Astrocyte of the cerebellum (primary cell): ENCODE measurements around the gene BSN.
A peak's percentile ranks its signal among the peaks of the same experiment; 100 is the strongest.
"Not testable (repeated sequence)": the region's sequence is repeated elsewhere in the genome, so short reads cannot be mapped to it uniquely, and the experiment has no call there.

Experiments used
- DNase-seq: peaks from one replicate; pipeline ENCODE4 v3.0.0-alpha.2; 2011; ENCODE audit warnings: low read depth
- H3K4me3 ChIP-seq: 2 replicates; pipeline ENCODE4 v1.5.1; 2011; ENCODE audit warnings: mild to moderate bottlenecking, low read depth, low read length, moderate library complexity
- in situ Hi-C: cut with HindIII; loops from 2 replicates; pipeline ENCODE4 v1.10.0; 2017; ENCODE audit warnings: low sequenced_read_pairs
- TF ChIP-seq, protein P1 (sequence below): IDR thresholded peaks from 2 replicates; pipeline ENCODE4 v1.5.1; 2012; ENCODE audit warnings: low read length, low read depth, moderate library complexity, mild to moderate bottlenecking; ENCODE audit errors: missing control alignments

The BSN gene

DNA sequence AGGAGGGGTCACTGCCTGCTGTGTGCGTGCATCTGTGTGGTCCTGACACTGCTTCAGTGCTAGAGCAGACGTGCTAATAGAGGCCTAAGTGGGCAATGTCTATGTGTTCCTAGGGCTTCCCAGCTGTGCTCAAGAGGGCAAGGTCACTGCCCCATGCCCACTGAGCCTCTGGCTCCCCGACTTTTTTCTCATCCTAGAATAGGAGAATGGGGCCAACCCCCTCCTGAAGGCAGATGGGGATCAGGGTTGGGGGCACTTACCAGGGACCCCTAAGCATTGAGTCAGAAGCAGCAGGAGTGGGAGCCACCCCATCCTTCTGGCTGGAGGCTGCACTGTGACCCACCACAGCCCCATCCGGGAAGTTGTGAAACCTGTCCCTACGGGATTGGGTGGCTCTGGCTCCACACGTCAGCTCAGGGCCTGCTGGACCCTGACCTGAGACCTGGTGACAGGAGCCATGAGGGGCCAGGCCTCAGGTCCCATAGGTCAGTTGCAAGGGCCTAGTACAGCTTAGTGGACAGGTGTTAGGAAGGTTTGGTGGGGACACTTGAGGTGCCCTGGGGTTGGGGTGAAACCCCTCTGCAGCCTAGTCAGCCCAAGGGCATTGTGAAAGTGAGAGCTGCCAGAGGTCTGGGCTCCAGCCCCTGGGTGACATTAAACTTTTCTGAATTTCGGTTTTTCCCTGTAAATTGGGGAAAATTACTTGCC lies 134.2 kb downstream of the BSN start:
- peak overlapping the region; percentile 95 for H3K4me3 ChIP-seq
- in situ Hi-C loops, DNase-seq: not testable (repeated sequence)

DNA sequence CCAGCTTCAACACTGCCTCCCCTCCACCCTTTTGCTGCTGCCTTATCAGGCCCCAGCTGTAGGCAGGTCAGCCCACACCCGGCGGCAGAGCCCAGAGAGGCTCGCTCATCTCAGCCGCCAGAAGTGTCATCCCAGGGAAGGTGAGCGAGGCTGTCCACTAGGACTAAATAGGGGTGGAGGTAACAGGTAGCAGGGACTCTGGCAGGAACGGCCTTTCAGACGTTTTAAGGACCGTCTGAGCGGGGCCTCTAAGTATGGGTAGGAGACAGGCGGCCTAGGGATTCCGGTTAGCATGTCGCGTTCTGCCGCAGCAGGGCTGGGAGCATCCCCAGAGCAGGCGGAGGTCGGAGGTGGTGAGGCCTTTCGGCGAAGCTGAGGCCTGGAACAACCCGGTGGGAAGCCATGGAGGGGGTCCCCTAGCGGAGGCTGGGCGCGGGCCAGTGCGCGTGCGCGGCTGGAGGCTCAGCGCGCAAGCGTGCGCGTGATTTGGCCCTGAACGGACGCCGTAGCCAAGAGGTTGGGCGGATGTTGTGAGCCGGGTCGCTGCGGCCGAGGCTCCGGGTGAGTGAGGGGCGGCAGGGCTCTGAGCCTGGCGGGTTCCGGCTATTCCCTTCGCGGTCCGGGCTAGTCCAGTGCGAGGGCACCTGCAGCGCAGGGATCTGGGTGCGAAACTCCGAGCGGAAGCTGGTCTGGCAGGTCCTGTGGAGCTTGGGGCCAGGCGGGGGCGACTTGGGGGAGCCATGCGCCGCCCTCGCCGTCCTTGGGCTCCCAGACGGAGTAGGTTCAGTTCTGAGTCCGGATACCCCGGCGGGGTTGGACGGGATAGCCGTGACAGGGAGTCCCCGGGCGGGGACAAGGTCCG lies 135.0 kb downstream of the BSN start, which contains the start of the genes MST1 and RNF123:
TSS of gene MST1 (minus strand) at position 429 of the 862 bp plus-strand sequence. CDS start 783 bp downstream, outside the sequence.
TSS of gene RNF123 (plus strand) at position 512 of the 862 bp plus-strand sequence. CDS start 1,609 bp downstream, outside the sequence.
- TF ChIP-seq, protein P1, sequence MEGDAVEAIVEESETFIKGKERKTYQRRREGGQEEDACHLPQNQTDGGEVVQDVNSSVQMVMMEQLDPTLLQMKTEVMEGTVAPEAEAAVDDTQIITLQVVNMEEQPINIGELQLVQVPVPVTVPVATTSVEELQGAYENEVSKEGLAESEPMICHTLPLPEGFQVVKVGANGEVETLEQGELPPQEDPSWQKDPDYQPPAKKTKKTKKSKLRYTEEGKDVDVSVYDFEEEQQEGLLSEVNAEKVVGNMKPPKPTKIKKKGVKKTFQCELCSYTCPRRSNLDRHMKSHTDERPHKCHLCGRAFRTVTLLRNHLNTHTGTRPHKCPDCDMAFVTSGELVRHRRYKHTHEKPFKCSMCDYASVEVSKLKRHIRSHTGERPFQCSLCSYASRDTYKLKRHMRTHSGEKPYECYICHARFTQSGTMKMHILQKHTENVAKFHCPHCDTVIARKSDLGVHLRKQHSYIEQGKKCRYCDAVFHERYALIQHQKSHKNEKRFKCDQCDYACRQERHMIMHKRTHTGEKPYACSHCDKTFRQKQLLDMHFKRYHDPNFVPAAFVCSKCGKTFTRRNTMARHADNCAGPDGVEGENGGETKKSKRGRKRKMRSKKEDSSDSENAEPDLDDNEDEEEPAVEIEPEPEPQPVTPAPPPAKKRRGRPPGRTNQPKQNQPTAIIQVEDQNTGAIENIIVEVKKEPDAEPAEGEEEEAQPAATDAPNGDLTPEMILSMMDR = peak; percentile 46
- in situ Hi-C loops = no loop called here
- DNase-seq = peak; percentile 70
- peak within 1 kb of the TSS; percentile 95 for H3K4me3 ChIP-seq

DNA sequence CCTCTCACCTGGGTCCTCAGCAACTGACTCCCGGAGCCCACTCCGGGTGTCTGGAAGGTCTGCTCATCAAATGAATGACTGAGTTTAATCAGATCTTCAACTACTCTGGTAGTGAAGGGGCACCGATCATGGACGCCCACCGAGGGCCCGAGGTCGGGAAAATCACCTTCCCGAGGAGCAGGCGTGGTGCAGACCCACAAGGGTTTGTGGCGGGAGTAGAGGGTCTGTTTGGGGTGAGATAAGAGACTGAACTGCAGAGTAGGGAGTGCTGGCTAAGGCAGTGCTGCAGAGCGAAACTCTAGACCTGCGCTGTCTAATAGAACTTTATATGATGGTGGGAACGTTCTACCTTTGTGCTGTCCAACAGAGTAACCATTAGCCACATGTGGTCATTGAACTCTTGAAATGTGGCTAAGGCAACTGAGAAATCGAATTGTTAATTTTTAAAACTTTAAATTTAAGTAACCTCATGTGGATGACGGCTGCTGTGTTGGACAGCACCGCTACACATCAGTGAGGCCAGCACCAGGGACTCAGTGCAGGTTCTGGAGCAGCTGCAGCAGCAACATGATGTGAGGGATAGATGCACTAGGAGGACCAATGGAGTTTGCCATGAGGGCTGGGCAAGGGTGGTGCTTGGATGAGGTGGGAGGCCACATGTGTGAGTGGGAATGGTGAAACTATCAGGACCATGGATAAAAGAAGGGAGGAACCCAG lies 135.8 kb downstream of the BSN start:
- in situ Hi-C loops = not testable (repeated sequence)
- H3K4me3 ChIP-seq = peak overlapping the region; percentile 95

DNA sequence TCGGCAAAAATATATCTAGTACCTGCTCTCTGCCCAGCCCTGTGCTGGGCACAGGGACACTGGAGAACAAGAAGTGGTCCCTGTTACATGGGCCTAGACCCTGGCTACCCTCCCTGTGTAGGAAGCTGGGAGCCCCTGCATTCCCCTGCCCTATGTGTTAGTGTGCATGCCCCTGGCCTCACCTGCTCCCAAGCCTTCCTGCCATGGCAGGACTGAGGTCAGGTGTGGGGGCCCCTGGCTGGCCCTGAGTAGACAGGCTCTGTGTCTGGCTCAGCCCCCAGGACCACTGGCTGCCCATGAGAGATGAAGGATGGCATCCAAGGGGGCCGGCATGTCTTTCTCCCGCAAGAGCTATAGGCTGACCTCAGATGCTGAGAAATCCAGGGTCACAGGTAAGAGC lies 136.6 kb downstream of the BSN start:
- H3K4me3 ChIP-seq, in situ Hi-C loops, DNase-seq: not testable (repeated sequence)

More for the DNA sequence above, 135.8 kb downstream of the BSN start:
- not testable (repeated sequence) for DNase-seq

DNA sequence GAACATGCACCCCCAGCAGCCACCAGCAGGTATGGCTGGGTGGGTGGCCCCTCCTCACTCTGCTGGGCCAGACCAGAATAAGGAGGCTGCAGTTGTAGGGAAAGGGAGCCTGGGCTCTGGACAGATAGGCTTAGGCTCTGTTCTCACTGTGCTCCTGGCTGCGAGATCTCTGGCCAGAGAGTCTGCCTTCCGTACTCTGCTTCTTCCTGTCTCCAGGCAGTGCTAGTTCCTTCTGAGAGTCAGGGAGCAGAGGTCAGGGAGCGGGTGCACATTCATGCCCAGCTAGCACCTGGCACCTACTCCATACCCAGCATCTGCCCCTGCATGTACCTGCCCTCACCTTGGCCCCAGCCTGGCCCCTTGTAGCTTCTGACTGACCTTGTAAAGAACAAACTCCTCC lies 137.2 kb downstream of the BSN start:
- DNase-seq, H3K4me3 ChIP-seq, in situ Hi-C loops: not testable (repeated sequence)

DNA sequence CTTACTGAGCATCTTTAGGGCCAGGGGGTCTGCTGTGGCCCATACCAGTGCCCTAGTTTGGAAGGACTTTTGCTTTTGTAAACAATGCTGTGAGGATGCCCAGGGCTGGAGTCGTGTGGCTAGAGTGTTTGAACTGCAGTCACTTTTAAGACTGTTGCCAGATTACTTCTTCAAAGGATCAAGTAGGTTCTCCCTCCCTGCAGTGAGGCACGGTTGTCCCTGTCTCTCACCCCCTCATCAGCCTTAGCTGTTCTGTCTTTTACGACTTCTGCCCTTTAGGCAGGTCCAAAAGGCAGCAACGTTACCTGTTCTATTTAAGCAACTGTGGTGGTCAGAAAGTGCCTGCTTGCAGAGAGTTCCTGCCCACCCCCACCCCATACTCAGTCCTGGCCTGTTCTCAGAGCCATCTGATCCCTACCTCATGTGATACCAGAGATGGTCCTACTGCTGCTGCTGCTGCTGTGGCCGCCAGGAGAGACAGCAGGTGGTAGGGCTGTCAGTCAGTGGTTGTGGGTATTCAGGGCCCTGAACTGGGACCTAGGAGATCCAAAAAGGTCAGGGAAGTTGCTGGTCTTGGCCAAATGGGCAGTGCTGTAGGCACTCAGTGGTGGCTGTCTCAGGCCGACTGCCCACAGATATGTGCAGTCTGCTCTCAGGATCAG lies 140.3 kb downstream of the BSN start:
- DNase-seq, H3K4me3 ChIP-seq, in situ Hi-C loops: not testable (repeated sequence)

DNA sequence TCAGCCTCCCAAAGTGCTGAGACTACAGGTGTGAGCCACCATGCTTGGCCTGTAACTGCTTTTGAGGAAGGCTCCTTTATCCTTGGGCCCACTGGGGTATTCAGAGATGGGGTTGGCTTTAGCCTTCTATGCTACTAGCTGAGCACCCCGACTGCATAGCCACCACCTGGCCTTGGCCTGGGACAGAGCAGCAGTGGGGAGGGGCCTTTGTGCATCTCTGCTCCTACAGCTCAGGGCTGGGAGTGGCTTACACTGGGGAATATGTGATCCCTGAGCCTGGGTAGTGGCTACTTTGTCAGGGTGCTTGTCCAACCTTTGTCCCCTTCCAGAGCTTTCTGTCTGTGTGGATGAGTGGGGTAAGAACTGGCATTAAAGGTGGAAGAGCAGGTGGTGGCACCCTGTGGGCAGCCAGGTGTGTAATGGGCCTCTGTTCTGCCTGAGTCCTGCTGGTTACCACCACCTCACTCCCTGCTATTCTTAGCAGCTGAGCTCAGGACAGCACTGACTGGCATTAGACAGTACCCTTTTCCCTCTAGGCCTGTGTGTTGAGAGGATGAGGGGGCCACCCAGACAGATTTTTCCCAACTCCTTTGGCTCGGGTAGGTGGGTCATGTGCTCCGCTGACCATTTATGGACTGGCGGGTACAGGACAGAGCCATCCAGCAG lies 141.2 kb downstream of the BSN start:
- DNase-seq, in situ Hi-C loops, H3K4me3 ChIP-seq: not testable (repeated sequence)

DNA sequence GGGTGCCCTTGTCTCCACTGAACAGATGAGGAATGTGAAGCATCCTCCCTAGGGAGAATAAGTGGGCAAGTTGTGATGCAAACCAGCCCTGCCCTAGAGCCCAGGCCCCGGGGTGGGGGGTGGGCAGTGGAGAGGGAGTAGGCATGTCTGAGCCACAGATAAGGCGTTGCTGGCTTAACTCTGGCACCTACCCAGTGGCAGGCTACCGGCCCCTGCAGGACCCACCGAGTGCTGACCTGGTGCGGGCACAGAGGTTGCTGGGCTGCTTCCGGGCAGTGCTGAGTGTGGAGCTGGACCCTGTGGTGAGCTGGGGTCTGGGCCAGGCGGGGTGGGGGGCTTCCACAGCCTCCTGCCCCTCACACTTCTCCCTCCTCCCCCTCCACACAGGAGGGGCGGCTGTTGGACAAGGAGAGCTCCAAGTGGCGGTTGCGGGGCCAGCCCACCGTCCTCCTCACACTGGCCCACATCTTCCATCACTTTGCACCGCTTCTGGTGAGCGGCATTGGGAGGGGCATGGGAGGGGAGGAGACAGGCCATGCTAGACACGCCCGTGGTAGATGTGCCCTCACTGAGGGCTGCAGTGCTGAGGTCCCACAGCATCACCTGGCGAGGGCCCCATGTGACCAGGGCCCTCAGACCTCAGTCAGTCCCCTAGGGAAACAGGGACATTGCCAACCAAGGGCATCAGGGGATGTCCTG lies 145.2 kb downstream of the BSN start:
- H3K4me3 ChIP-seq = no peak overlapping the region
- in situ Hi-C loops = no loop called here
- DNase-seq = no peak
- TF ChIP-seq, protein P1 = no peak

DNA sequence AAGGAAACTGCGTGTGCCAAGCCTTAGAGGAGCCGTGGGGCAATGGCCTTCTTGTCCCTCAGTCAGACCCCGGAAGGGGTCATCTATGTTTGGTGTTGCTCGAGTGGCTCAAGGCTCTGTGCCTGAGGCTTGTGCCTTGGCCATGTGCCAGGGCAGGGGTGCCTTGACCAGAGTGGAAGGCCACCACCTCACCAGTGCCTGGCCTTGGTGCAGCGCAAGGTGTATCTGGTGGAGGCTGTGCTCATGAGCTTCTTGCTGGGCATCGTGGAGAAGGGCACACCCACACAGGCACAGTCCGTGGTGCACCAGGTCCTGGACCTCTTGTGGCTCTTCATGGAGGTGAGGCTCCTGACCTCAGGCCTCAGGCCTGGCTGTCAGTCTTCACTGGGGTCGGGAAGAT lies 145.7 kb downstream of the BSN start:
- DNase-seq = no peak
- no peak overlapping the region for H3K4me3 ChIP-seq
- TF ChIP-seq, protein P1 = no peak
- in situ Hi-C loops = no loop called here
